T-helper 2 cell (primary cell): ENCODE results near the gene LRCH1.

Experiments used
- DNase-seq, 5 experiments: peaks; one replicate each; pipeline versions ENCODE4 v3.0.0 to v3.0.0-alpha.2; 2012 to 2022

The LRCH1 gene

DNA sequence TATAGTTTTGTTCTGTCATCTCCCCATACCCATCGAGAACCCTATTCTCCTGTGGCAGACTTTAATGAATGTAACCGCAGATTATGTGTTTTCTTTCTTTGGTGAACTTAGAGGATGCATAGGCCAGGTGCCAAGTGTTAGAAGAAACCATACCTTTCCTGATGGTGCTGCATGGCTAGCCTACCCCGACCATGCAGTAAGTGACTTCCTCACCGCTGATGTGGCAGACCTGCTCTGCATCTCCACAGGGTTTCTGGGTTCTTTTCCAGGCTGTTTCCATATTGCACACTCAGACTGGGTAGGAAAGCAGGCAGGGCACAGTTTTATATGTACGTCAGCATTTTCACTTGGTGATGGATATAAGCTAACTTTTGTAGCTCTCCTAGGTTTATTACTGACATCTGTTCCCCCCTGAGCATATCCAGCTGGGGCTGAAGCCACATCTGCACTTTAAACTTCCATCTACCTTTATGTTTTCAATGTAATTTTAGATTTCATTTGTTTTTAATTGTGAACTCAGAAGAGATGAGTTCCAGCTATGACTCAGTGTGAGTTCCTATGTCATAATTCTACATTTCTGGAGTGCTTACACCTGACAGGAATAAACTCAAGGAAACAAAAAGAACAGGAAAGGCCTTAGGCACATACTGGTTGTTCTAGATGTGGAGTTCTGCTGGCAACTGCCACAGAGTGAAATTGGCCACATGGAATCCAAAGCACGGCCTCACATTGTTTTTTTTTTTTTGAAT is 42.3 kb downstream of the LRCH1 start:
- no peak for DNase-seq

DNA sequence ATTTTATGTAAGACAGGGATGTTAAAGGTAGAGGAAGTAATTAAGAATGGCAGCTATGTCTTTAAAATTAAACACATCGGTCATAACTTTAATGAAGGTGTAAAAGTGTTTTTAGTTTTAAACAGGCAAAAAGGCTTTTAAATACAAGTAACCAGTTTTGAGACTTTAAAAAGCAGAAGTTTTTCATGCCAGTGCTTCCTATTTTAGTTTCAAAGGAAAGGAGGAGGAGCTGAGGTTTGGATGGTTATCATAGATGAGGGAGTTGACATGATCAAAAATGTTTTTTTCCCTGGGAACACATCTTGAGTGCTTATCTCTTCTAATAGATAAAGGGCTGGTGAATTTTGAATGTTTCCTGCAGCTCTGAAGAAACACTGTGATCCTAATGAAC is 42.9 kb downstream of the LRCH1 start:
- no peak for DNase-seq

DNA sequence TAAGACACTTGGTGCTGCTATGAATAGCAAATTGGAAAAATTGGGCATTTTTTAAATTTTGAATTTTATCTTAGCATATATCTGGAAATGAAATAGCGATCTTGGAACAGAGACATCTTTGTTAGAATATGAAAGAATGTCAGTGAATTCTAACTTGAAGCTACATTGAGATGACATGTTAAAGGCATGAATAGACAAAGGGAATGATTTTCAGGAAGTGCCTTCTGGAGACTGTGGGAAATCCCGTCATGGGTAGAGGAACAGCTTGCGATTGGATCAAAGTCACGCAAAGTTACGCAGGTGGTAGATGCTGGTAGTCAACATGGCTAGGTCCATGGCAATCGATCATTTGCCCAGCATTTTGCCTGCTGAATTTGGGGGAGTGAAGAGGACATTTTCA is 43.5 kb downstream of the LRCH1 start:
- DNase-seq: no peak

DNA sequence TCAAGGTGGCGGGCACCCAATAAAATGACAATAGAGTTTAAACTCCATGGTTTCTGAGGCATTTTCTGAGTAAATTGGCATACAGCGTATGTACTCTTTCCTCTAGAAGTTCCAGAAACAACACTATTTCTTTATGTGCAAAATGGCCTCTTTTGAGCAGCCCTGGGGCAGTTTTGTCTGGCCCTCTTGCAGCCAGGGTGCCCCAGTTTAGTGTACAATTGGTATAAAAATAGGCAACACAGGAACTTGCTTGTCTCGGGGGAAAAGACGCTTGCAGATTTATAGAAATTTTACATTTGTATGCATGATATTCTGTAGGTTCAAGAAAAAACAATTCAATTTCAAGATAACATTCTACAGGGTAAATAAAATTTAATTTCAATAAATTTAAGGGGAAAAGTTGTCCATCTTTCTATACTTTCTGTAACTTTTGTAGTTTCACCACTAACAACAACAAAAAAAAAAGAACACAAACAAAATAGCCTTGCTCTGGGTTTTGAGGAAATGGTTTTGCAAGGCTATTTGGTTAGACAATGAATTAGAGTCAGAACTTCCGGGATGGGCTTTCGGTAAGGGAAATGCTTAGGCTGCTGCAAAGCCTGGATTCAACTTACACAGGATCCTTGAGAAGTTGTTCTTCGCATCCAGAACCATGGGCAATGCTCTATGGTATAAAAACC is 45.3 kb downstream of the LRCH1 start:
- DNase-seq: peak in 1 of 5 experiments; percentile 57

DNA sequence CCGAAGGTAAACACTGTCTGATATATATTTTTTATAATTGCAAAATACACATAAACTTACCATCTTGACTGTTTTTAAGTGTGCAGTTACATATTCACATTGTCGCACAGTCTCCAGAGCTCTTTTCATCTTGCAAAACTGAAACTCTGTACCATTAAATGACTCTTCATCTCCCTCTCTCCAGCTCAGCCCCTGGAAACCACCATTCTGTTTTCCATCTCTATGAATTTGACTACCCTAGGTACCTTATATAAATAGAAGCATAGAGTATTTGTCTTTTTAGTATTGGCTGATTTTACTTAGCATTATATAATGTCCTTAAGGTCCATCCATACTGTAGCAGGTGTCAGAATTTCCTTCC is 45.8 kb downstream of the LRCH1 start:
- DNase-seq: peak in 1 of 5 experiments; percentile 49

DNA sequence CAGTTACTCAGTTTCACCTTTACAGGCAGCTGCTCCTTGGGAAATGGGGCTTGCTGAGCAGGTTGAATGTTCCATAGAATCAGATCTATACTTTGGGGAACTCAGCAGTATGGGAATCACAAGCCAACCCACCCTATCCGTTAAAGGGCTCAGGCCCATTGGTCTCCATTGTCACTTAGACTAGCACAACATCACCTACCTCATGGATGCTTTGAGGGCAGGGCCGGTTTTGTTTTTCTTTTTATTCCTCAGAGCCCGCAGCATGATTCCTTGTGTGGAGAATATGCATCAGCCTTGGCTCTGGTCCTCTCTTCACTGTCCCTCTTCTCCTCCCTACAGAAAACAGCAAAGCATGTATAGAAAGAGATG is 48.0 kb downstream of the LRCH1 start:
- no peak for DNase-seq

DNA sequence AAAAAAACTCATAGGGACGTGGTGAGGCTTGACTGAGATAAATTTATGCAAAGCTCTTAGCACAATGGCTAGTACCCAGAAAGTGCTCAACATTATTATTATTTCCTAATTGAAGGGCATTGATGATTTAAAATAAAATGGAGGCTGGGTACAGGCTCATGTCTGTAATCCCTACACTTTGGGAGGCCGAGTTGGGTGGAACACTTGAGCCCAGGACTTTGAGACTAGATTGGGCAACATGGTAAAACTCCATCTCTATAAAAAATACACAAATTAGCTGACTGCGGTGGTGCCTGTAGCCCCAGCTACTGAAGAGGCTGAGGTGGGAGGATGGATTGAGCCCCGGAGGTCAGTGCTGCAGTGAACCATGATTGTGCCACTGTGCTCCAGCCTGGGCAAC is 49.6 kb downstream of the LRCH1 start:
- no peak for DNase-seq

DNA sequence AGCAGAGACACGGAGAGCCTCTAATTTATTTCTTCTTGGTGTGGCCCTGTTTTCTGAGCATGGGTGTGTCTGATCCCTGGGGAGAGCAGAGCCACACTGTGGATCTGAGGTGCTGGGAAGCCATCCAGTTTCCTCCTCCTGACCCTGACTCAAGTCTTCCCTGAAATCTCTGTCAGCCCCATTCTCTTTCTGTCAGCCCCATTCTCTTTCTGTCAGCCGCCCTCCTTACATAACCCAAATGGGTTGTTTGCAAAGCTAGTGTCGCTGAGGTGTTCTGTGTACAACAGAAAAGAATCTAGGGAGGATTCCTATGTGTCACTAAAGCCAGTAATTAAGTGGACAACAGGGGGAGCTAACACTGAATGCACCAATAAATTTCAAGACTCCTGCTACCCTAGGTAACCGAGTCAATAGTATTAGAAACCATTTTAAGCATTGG is 50.2 kb downstream of the LRCH1 start:
- peak in 1 of 5 experiments; percentile 9 for DNase-seq

DNA sequence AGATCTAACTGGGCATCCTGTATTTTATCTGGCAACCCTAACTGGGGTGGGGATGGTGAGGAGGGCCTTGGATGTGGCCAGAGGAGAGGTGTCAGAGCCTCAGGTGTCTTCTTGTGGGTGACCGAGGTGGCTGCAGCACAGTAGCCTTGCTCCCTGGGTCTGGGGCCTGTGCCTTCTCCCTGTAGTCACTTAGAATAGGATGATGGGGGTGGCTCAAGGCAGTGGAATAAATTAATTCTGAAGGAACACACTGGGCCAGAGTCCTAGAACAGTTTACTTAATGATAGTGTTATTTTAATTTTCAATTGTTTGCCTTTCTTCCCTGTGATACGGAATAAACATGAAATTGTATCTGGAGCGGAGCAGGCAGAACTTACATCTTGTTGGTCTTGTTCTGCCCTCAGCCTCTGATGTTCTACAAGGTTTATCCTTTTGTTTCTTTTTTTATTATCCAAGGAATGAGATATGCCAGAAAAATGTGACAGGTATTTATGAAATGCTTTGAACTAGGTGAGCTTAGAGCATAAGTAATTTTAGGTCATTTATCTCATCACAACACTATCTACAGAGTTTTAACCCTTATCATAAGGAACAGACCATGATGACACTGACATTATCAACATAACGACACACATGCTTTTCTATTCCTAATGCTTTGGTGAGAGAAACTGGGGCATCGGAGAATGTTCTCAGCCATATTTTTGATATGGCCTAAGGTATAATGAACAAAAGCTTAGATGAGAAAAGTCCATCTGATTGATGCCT is 51.4 kb downstream of the LRCH1 start:
- no peak for DNase-seq

DNA sequence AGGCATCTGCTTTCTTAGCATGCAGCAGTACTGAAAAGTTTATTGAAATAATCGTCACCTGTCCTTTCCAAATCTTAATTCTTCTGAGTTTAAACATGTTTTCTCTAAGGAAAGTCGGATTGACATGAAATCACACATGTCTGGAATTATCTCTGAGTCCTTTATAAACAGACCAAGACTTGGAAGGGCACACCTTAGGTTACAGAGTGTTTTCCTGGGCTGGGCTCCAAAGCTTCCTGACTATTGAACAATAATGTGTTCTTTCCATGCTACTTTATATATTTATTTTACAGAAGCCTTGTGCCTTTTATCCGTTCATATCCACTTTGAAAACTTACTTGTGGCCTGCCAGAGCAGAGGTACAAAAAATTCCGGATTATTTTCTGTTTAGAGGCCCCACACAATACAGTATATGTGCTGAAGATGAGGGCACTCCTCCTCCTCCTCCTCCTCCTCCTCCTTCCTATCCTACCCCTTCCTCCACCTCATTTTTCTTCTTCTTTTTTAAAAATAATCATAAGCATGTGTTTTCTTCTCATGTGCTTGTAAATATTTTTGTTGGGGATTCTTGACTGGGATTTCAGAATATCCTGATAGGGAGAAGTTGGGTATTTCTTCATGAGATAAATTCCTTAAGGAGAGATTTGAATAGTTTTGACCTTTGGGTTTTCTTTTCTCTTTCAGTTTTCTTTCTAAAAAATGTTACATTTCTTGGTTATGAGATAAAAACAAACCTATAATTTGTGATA is 52.3 kb downstream of the LRCH1 start:
- no peak for DNase-seq

DNA sequence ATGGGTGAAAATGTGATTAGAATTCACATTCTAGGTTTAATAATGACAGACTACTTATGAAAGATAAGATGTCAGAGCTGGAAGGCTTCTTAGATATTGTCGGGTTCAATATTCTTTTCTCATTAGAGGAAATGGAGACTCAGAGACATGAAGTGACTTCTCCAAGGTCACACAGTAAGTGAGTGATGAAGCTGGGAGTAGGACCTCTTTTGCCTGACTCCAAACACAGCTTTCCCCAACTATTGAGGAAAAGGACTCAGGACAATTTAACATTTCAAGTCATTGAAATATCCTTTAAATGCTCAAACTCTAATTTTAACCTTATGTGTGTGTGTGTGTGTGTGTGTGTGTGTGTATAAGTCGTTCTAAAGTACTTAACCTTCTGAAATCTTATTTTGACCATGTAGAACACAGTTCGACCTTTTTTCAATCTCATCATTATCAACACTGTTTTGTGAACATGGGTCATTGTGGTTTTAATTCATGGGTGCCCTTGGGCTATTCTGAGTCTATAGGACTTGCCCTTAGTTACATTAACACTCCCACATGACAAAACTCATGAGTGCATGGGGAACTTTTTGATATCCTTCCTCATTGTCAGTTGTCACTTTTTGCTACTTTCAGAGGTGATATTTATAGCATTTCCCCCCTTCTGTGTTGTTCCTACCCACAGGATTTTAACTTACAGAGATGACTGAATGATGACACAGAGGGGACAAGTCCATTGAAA is 53.0 kb downstream of the LRCH1 start:
- no peak for DNase-seq

DNA sequence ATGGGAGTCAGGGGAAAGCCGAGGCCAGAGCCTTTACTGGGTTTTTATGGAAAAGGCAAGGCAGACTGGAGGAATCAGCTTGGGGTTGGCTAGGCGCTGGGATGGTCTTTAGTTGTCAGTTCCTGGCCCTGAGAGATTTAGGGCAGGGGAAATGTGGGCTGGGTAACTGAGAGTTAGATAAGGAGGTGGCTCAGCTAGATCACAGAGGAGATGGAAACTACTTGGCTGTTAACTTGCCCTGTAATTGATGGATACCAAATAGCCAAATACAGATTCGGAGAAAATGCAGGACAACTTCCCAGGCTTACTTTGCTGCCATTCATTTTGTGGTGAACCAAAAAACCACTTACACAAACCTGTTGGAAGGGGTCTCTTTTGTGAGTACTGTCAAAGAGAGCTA is 54.0 kb downstream of the LRCH1 start:
- no peak for DNase-seq

DNA sequence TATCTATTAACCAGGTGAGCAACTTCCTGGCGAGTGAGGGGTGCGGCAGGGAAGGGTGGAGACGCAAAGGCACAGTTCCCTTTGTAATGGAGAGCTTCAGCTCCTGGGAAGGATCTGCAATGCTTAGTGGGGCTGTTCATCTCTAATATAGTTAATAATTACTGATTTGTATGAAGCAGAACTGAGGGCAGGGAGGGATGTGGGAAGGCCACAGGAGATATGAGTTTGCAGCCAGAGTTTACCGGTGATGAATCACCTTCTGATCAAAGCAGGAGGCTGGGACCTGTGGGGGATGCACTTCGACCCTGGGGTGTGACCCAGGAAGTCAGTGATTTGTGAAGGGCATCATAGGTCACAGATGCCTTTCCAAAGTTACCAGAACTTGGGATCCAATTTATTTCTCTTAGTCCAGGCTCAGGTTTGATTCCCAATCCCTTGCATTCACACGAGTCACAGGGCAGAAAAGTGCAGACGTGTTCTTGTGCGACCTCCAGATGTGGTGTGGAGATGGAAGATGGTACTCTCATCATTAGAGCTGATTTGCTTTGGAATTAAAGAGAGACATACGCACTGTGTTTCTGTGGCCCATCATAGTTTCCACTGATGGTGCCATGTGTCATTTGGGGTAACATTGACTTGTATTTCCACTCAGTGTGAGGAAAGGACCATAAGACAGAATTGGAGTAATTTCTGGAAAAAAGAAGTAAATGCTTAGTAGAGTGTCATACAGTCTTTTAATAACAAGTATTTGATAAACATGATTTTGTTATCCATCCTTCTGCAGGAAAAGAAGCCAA is 55.0 kb downstream of the LRCH1 start:
- no peak for DNase-seq

DNA sequence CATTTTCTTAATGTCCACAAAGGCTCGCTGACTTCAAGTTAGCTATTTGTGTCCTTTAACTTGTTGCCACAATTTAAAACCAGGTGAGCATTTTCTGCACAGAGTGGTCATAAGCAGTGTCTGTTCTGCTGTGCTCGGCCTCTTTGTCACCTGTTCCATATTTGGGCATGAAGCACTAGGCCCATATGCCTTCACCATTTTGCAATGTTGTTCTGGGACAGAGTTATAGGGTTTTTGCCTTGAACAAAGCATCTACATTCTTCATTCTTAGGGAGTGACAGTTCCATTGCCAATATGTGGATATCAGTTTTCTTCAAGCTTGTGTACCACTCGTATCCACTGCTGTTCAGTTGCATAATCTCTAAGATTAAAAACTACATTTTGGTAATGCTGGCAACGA is 56.1 kb downstream of the LRCH1 start:
- no peak for DNase-seq

DNA sequence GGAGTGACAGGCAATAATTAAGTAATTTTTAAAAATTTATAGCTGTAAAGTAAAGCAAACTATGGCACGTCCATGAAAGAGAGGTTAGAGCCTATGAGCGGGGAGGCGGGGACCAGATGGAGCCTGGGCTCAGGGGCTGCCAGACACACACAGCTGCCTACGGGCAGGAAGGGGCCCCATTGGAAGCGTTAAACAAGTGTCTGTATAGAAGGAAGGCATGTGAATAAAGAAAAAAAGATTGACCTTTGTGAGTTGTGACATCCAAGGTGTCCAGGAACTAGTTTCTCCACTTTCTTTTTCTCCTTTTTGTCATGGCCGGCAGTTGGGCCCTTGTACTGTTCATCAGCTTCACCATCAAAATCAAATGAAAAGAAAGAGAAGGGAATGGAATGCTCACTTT is 56.8 kb downstream of the LRCH1 start:
- no peak for DNase-seq

DNA sequence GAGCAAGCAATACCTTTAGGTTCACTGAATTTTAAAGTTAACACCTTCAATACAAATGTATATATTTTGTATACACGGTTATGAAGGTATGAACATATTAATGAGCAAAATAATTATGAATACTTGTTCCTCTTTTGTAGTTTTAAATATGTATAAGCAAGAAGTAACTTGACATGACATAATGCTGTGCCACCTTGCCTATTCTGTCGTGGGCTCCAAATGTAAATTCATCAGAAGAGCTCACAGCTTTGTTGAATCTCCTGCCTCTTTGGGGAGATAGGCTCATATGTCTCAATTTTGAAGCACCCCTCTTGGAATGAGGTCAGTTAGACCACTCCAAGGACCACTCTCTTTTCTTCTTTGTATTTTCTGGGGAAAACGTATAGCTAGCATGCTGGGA is 59.3 kb downstream of the LRCH1 start:
- no peak for DNase-seq

DNA sequence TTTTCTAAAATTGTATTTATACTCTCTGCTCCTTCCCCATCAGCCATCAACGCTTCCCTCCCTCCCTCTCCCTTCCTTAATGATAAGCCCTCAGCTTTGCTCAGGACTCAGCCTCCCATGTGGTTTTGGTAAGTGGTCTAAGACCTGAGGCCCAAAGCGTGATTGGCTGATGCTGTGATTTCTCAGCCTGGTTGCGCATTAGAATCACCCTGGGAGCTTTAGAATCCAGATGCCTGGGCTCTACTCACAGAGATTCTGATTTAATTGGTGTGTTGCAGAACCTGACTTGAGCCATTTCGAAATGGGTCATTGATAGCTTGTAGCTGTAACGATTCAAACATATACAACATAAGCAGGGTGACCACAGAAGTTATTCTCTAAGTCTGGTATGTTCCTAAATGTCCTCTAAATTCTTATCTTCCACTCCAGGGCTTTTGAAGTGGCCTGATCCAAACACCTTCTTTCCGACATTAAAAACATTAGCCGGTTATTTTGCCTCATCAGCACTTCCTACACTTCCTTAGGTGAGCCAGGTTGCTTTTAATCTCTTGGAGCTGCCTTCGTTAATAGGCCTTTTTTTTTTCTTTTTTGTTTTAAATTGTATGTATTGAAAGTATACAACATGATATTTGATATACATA is 60.6 kb downstream of the LRCH1 start:
- DNase-seq: no peak

DNA sequence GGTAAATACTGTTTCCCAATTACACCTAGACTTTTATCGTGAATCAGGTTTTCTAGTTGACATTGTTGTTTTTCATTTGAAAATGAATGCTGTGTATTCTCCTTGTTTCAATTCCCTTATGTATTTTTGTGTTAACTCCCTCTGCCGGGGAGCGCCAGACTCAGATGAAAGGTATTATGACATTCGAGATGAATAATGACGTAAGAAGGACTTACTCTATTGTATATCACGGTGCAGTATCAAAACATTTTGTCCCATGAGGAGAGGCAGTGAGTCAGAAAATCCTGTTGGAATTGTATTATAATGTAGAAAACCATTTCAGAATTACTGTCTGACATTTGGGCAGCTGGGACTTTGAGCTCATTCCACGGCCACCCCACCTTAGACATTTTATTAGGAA is 61.6 kb downstream of the LRCH1 start:
- DNase-seq: no peak

DNA sequence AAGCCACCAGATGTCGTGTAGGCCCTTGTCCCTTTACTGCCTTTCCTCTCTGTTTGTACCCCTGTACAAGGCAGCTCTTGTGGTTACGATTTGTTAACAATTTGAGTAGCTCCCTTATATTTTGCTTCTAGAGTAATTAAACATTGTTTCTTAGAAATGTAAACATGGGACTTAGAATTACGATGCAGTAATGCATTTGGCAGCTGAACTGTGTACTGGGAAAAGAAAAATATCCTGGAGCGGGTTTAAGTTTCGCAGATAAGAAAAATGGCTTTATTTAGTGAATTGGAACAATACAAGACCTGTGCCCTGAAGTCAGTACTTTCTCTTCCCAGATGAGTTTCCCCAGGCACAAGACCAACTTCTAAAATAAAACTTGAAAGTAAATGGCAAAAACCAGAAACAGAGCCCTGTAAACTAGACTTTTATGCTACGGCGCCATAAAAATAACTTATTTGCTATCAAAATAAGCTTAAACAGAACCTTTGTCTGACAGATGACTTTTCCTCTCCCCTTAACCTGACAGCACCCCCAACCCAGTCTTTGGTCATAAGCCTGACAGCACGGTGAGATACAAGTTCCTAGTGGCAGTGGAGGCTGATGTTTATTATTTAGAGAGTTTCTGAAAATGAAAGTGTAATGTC is 63.0 kb downstream of the LRCH1 start:
- no peak for DNase-seq

DNA sequence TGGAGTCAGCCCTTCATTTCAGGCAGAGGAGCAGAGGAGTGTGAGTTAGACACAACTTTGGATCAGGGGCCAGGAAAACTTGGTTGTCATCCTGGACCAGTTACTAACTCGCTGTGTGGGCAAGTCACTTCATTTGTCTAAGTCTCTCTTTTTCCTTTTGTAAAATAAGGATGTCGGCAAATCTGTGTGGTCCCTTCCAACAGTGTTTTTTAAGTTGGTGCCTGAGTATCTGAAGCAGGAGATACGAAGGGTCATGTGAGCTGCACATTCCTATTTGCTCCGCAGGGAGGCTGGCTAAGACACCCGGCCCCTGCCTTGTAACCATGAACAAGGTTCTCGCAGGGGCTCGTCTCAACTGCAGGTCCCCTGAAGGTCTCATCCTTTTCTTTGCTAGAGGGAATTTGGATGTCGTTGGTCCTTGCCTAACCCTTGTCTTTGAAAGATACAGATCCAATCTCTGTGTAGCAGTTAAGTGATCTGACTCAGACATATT is 64.3 kb downstream of the LRCH1 start:
- DNase-seq: no peak
